HG03520 (cell line): ENCODE measurements around the gene C1QTNF1.

ENCODE experiments used
- ATAC-seq: cut with Tn5 transposase; IDR thresholded peaks from one replicate; pipeline ENCODE4 v1.9.1; 2021; ENCODE audit warnings: mild to moderate bottlenecking, moderate library complexity; ENCODE audit not compliant: unreplicated experiment

The C1QTNF1 gene

GRCh38 chr17:79038545-79039135 lies 14.7 kb downstream of the C1QTNF1 start:
- ATAC-seq = no peak

GRCh38 chr17:79039171-79039570 lies 15.2 kb downstream of the C1QTNF1 start:
- ATAC-seq = no peak

- no peak for ATAC-seq
These were observed 15.9 kb downstream of the C1QTNF1 start for GRCh38 chr17:79039886-79040285.

GRCh38 chr17:79041041-79041570 lies 17.1 kb downstream of the C1QTNF1 start:
- ATAC-seq = no peak

GRCh38 chr17:79041723-79042420 lies 17.9 kb downstream of the C1QTNF1 start:
- ATAC-seq = no peak

GRCh38 chr17:79042421-79043190 lies 18.6 kb downstream of the C1QTNF1 start:
- ATAC-seq = no peak

- ATAC-seq = no peak
These were observed 19.4 kb downstream of the C1QTNF1 start for GRCh38 chr17:79043191-79043930.

GRCh38 chr17:79043931-79044320 lies 20.0 kb downstream of the C1QTNF1 start:
- no peak for ATAC-seq

- no peak for ATAC-seq
These were observed 20.5 kb downstream of the C1QTNF1 start for GRCh38 chr17:79044462-79044861.

GRCh38 chr17:79045001-79045729 lies 21.2 kb downstream of the C1QTNF1 start:
- no peak for ATAC-seq

GRCh38 chr17:79045842-79046196 lies 21.9 kb downstream of the C1QTNF1 start:
- ATAC-seq = no peak

- no peak for ATAC-seq
These were observed 22.4 kb downstream of the C1QTNF1 start for GRCh38 chr17:79046197-79046915.

GRCh38 chr17:79046916-79047280 lies 22.9 kb downstream of the C1QTNF1 start:
- ATAC-seq = no peak

GRCh38 chr17:79047291-79047920 lies 23.4 kb downstream of the C1QTNF1 start:
- ATAC-seq = no peak

GRCh38 chr17:79047923-79048825 lies 24.2 kb downstream of the C1QTNF1 start:
- ATAC-seq = no peak

- ATAC-seq = no peak
These were observed 25.1 kb downstream of the C1QTNF1 start for GRCh38 chr17:79048826-79049755.

- ATAC-seq = no peak
These were observed 25.9 kb downstream of the C1QTNF1 start for GRCh38 chr17:79049821-79050220.
